Activated CD4-positive, alpha-beta T cell treated with anti-CD3 and anti-CD28 coated beads, Interleukin-2, amount 10 ng/mL, durations not matched to agents 24 days and 14 days (primary cell): ENCODE results near the gene HTT. TPM values are rescaled to one million over a fixed set of nuclear protein-coding genes. Genes with fewer than 3 reads are reported as not detected.

Experiments
- DNase-seq: peaks from one replicate; pipeline ENCODE4 v3.0.0; 2022
- H3K27ac Mint-ChIP-seq: one replicate; pipeline ENCODE4 v1.8.0; 2022; ENCODE audit warnings: mild to moderate bottlenecking, mixed read lengths
- H3K27me3 Mint-ChIP-seq: one replicate; pipeline ENCODE4 v1.8.0; 2022; ENCODE audit warnings: mixed read lengths
- H3K36me3 Mint-ChIP-seq: one replicate; pipeline ENCODE4 v1.8.0; 2022; ENCODE audit warnings: low read depth, mild to moderate bottlenecking, mixed read lengths
- H3K4me1 Mint-ChIP-seq: one replicate; pipeline ENCODE4 v1.8.0; 2021; ENCODE audit warnings: mixed read lengths
- H3K4me3 Mint-ChIP-seq: one replicate; pipeline ENCODE4 v1.8.0; 2022; ENCODE audit warnings: mild to moderate bottlenecking, moderate library complexity, mixed read lengths
- H3K9me3 Mint-ChIP-seq: one replicate; pipeline ENCODE4 v1.8.0; 2021; ENCODE audit warnings: mixed read lengths
- intact Hi-C: fragments of 100-400 bp; cut with micrococcal nuclease; formaldehyde crosslinking; loops from one replicate; pipeline ENCODE4 v1.15.1; 2023
- total RNA-seq: library from RNA; stranded (reverse); gene quantifications from 2 replicates; pipeline ENCODE4 v1.2.3, GENCODE V29; 2022

The HTT gene
- total RNA-seq, 1 donor from 2014 or later, result 70.6 TPM

DNA sequence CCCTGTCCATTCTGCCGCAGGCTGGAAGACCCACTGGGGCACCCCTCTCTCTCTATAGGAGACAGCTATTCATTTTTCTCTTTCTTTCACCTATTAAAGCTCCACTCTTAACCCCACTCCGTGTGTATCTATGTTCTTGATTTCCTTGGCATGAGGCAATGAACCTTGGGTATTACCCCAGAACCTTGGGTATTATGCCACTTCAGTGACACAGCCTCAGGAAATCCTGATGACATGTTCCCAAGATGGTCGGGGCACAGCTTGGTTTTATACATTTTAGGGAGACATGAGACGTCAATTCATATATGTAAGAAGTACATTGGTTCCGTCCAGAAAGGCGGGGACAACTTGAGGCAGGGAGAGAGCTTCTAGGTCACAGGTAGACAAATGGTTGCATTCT lies 13.5 kb upstream of the HTT start:
- no peaks in the 10 kb centered on the region for H3K9me3 Mint-ChIP-seq
- intact Hi-C loops, result no loop called here
- H3K4me1 Mint-ChIP-seq, result no peaks in the 10 kb centered on the region
- no peak overlapping the region for H3K27ac Mint-ChIP-seq
- H3K36me3 Mint-ChIP-seq, result no peaks in the 10 kb centered on the region
- H3K4me3 Mint-ChIP-seq, result no peak overlapping the region
- no peak for DNase-seq
- H3K27me3 Mint-ChIP-seq, result peaks cover 12% of the 10 kb centered on the region

DNA sequence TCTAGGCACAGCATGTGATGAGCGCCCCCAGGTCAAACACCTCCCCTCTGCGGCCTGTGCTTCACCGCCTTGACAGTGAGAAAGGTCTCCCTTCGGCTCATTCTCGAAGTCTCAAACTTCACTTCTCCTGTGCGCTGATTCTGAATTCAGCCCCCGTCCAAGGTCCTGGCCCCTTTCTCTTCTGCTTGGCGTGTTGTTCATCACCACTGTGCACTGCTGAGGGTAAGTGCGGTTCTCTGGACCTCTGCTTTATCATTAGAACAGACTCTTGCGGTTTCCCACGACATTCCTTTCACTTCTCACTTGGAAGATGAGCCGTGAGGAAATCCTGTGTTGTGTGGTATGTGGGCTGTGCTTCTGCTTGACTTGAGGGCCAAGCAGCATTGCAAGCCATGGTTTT lies 12.0 kb upstream of the HTT start:
- Mint-ChIP-seq H3K27ac (no peak overlapping the region), H3K36me3 (no peaks in the 10 kb centered on the region), H3K4me3 (no peak overlapping the region), H3K27me3 (peaks cover 12% of the 10 kb centered on the region), H3K4me1 (no peaks in the 10 kb centered on the region), H3K9me3 (no peaks in the 10 kb centered on the region)
- intact Hi-C loops, result no loop called here
- DNase-seq, result no peak

DNA sequence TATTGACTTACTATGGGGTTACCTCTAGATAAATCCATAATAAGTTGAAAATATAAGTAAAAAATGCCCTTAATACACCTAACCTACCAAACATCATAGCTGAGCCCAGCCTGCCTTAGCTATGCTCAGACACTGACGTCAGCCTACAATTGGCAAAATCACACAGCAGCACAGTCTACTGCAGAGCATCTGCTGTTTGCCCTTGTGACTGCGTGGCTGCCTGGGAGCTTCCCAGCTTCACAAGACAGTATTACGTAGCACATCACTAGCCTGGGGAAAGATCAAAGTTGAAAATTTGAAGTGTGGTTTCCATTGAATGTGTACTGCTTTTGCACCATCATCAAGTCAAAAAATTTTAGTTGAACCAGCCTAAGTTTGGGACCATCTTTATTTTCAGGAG lies 8.9 kb upstream of the HTT start:
- no peaks in the 10 kb centered on the region for H3K4me1 Mint-ChIP-seq
- intact Hi-C loops, result no loop called here
- H3K36me3 Mint-ChIP-seq, result no peaks in the 10 kb centered on the region
- H3K27me3 Mint-ChIP-seq, result peaks cover 7% of the 10 kb centered on the region
- no peak overlapping the region for H3K4me3 Mint-ChIP-seq
- DNase-seq, result no peak
- no peaks in the 10 kb centered on the region for H3K9me3 Mint-ChIP-seq
- no peak overlapping the region for H3K27ac Mint-ChIP-seq

DNA sequence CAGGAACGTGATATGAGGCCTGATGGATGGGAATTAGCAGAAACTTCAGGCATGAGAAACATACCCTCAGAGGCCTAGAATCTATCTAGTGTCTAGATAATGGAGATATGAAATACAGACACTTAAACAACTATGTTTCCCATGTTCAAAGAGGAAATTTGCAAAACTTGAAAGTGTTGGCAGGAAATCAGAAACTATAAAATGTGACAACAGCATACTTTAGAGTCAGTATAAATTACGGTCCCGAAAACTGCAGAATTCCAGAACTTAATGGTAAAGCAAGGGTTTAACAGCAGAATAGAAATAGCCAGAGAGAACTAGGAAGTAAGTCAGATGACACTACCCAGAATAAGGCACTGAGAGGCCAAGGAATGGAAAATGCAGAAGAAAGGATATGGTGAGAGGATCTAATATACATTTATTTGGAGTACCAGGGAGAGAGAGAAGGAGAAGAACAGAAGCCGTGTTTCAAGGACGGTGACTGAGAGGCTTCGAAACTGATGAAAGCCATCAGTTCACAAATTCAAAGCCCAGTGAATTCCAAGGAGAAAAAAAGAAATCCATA lies 7.6 kb upstream of the HTT start:
- DNase-seq, result no peak
- Mint-ChIP-seq H3K36me3 (no peaks in the 10 kb centered on the region), H3K4me1 (no peaks in the 10 kb centered on the region), H3K9me3 (no peaks in the 10 kb centered on the region), H3K4me3 (no peak overlapping the region), H3K27me3 (peaks cover 7% of the 10 kb centered on the region), H3K27ac (no peak overlapping the region)
- intact Hi-C loops, result no loop called here

DNA sequence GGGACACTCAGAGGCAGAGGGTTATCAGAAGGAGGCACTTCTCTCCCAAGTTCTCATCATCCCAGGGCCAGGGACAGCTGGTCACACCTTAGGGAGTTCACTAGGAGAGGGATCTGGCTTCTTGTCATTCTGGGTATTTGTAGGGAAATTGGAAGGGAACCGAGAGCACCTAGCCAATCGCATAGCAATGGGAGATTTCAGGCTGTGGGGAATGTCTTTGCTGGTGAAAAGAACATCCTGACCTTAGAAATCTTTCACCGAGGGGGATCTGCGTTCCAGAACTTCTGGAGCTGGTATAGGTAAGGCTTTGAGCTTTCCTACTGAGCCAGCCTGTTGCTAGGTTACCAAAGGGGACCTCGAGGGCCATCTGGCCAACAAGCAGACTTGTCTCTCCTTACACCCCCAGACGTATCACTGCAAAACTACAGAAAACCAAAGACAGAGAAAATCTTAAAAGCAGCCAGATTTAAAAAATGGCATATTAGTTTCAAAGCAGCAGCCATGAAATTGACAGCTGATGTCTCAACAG lies 6.9 kb upstream of the HTT start:
- no peaks in the 10 kb centered on the region for H3K4me1 Mint-ChIP-seq
- H3K36me3 Mint-ChIP-seq, result no peaks in the 10 kb centered on the region
- intact Hi-C loops, result no loop called here
- DNase-seq, result no peak
- H3K27me3 Mint-ChIP-seq, result peaks cover 7% of the 10 kb centered on the region
- no peak overlapping the region for H3K4me3 Mint-ChIP-seq
- H3K27ac Mint-ChIP-seq, result no peak overlapping the region
- H3K9me3 Mint-ChIP-seq, result no peaks in the 10 kb centered on the region

DNA sequence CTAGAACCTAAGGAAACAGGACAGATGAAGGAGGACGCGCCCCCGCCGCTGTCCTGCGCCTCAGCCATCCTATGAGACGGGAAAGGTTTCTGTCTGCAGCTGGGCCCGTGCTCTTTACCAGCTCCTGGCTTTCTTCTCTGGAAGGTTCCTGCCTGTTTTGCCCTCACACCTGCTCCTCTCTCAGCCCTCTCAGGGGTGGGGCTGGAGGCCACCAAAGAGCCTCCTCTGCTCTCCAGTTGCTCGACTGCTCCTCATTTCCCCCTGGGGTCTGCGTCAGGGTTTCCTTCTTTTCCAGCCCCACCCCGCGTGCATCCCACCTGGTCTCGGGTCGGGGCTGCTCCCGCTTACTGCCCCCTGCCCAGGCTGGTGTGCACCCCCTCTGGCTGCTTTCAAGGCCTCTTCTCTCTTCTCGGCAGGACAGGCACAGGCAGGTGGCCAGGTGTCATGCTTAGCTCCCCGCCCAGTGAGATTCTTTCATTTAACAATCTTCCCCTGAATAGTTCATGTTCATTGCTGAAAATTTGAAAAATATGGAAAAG lies 4.8 kb upstream of the HTT start:
- DNase-seq, result no peak
- Mint-ChIP-seq H3K9me3 (no peaks in the 10 kb centered on the region), H3K27me3 (peaks cover 2% of the 10 kb centered on the region), H3K36me3 (no peaks in the 10 kb centered on the region), H3K4me1 (no peaks in the 10 kb centered on the region), H3K27ac (no peak overlapping the region), H3K4me3 (no peak overlapping the region)
- intact Hi-C loops, result loop anchor here (5.0 kb wide), 1 partner anchor 1722 kb away; the partner anchor contains the start of gene UVSSA

DNA sequence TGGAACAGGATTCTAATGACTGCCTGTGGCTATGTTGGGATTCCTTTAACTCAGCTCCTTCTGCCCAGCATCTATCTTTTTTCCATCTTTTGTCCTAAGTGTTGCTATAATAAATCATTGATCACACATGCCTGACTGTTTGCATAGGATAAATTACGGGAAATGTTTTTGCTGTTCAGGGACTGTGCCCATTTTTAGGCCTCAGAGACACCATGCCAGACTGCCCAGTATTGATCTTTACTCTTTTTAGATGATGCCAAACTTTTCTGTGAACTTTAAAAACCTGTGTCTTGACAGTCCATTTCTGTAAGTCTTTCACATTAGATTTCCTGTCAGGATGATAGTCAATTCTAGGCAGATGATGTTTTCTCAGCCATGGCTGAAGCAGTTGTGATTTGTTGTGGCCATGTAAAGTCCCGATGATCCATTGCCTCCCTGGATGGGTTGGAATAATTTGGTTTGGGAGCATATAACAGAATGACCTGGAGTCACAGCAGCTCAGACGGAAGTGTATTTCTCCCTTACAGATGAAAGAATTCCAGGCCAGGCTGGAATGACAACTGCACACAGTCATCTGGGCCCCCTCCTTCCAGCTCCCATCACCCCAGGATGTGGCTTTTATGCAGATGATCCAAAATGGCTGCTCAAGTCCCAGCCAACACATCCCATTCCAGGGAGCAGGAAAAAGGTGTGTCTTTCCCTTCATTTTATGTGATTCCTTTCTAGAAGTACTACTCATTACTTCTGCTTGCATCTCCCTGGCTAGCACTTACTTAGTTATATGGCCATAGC lies 3.6 kb upstream of the HTT start:
- H3K4me3 Mint-ChIP-seq, result no peak overlapping the region
- DNase-seq, result no peak
- no peaks in the 10 kb centered on the region for H3K36me3 Mint-ChIP-seq
- H3K27ac Mint-ChIP-seq, result no peak overlapping the region
- intact Hi-C loops, result loop anchor here (5.0 kb wide), 1 partner anchor 1724 kb away; the partner anchor contains the start of gene UVSSA
- no peaks in the 10 kb centered on the region for H3K27me3 Mint-ChIP-seq
- H3K4me1 Mint-ChIP-seq, result peaks cover 3% of the 10 kb centered on the region
- no peaks in the 10 kb centered on the region for H3K9me3 Mint-ChIP-seq

DNA sequence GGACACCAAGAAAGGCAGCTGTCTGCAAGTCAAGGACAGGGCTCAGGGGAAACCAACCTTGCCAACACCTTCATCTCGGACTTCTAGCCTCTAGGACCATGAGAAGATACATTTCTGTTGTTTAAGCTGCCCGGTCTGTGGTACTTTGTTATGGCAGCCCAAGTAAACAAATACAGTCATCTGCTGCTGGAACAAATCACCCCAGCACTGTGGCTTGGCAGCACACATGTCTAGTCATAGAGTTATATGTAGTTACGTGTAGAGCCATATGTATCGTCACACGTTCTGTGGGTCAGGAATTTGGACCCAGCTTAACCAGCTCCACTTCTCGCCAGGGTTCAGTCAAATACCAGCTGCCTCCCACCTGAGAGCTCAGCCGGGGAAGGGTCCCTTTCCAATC lies 2.7 kb upstream of the HTT start:
- intact Hi-C loops, result loop anchor here (5.0 kb wide), 1 partner anchor 1725 kb away; the partner anchor contains the start of gene UVSSA
- H3K4me3 Mint-ChIP-seq, result no peak overlapping the region
- peaks cover 11% of the 10 kb centered on the region for H3K4me1 Mint-ChIP-seq
- no peak for DNase-seq
- H3K36me3 Mint-ChIP-seq, result no peaks in the 10 kb centered on the region
- no peaks in the 10 kb centered on the region for H3K27me3 Mint-ChIP-seq
- H3K27ac Mint-ChIP-seq, result no peak overlapping the region
- H3K9me3 Mint-ChIP-seq, result no peaks in the 10 kb centered on the region

DNA sequence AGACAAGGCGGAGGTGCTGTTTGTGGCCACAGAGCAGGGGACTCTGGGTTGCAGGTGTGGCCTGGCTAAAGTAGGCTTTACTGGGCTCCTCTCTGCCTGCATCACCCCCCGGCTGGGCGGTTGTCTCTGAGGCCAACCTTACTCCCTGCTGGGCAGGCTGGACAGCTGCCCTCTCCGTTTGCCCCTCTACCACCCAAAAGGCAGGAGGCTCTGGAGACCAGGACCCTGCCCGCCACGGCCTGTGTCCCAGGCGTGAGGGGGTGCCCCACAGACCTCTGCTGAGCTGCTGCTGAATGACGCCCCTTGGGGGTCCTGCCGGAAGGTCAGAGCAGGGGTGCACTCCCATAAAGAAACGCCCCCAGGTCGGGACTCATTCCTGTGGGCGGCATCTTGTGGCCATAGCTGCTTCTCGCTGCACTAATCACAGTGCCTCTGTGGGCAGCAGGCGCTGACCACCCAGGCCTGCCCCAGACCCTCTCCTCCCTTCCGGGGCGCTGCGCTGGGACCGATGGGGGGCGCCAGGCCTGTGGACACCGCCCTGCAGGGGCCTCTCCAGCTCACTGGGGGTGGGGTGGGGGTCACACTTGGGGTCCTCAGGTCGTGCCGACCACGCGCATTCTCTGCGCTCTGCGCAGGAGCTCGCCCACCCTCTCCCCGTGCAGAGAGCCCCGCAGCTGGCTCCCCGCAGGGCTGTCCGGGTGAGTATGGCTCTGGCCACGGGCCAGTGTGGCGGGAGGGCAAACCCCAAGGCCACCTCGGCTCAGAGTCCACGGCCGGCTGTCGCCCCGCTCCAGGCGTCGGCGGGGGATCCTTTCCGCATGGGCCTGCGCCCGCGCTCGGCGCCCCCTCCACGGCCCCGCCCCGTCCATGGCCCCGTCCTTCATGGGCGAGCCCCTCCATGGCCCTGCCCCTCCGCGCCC lies 1.1 kb upstream of the HTT start:
- H3K27me3 Mint-ChIP-seq, result no peaks in the 10 kb centered on the region
- peaks cover 16% of the 10 kb centered on the region for H3K4me1 Mint-ChIP-seq
- H3K27ac Mint-ChIP-seq, result no peak overlapping the region
- peak overlapping the region; percentile 15 for H3K4me3 Mint-ChIP-seq
- H3K36me3 Mint-ChIP-seq, result peaks cover 3% of the 10 kb centered on the region
- no peak for DNase-seq
- intact Hi-C loops, result loop anchor here (1.0 to 5.0 kb wide), 5 partner anchors 12 to 1726 kb away; partner anchors contain the start of gene UVSSA
- H3K9me3 Mint-ChIP-seq, result no peaks in the 10 kb centered on the region

DNA sequence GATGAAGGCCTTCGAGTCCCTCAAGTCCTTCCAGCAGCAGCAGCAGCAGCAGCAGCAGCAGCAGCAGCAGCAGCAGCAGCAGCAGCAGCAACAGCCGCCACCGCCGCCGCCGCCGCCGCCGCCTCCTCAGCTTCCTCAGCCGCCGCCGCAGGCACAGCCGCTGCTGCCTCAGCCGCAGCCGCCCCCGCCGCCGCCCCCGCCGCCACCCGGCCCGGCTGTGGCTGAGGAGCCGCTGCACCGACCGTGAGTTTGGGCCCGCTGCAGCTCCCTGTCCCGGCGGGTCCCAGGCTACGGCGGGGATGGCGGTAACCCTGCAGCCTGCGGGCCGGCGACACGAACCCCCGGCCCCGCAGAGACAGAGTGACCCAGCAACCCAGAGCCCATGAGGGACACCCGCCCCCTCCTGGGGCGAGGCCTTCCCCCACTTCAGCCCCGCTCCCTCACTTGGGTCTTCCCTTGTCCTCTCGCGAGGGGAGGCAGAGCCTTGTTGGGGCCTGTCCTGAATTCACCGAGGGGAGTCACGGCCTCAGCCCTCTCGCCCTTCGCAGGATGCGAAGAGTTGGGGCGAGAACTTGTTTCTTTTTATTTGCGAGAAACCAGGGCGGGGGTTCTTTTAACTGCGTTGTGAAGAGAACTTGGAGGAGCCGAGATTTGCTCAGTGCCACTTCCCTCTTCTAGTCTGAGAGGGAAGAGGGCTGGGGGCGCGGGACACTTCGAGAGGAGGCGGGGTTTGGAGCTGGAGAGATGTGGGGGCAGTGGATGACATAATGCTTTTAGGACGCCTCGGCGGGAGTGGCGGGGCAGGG lies 568 bp downstream of the HTT start:
- intact Hi-C loops, result loop anchor here (1.0 to 5.0 kb wide), 5 partner anchors 10 to 1728 kb away; partner anchors contain the start of gene UVSSA
- Mint-ChIP-seq H3K36me3 (peaks cover 3% of the 10 kb centered on the region), H3K9me3 (no peaks in the 10 kb centered on the region), H3K27me3 (no peaks in the 10 kb centered on the region), H3K4me3 (peak overlapping the region; percentile 96), H3K27ac (peak overlapping the region; percentile 91), H3K4me1 (peaks cover 23% of the 10 kb centered on the region)
- DNase-seq, result peak; percentile 83

DNA sequence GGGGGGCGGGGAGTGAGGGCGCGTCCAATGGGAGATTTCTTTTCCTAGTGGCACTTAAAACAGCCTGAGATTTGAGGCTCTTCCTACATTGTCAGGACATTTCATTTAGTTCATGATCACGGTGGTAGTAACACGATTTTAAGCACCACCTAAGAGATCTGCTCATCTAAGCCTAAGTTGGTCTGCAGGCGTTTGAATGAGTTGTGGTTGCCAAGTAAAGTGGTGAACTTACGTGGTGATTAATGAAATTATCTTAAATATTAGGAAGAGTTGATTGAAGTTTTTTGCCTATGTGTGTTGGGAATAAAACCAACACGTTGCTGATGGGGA lies 1.1 kb downstream of the HTT start:
- H3K4me3 Mint-ChIP-seq, result peak overlapping the region; percentile 96
- H3K27ac Mint-ChIP-seq, result peak overlapping the region; percentile 59
- no peaks in the 10 kb centered on the region for H3K27me3 Mint-ChIP-seq
- peaks cover 25% of the 10 kb centered on the region for H3K4me1 Mint-ChIP-seq
- intact Hi-C loops, result no loop called here
- no peaks in the 10 kb centered on the region for H3K9me3 Mint-ChIP-seq
- no peak for DNase-seq
- H3K36me3 Mint-ChIP-seq, result peaks cover 5% of the 10 kb centered on the region

DNA sequence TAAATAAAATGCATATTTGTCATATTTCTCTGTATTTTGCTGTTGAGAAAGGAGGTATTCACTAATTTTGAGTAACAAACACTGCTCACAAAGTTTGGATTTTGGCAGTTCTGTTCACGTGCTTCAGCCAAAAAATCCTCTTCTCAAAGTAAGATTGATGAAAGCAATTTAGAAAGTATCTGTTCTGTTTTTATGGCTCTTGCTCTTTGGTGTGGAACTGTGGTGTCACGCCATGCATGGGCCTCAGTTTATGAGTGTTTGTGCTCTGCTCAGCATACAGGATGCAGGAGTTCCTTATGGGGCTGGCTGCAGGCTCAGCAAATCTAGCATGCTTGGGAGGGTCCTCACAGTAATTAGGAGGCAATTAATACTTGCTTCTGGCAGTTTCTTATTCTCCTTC lies 3.3 kb downstream of the HTT start:
- DNase-seq, result peak; percentile 67
- peak overlapping the region; percentile 61 for H3K4me3 Mint-ChIP-seq
- H3K9me3 Mint-ChIP-seq, result no peaks in the 10 kb centered on the region
- H3K36me3 Mint-ChIP-seq, result peaks cover 9% of the 10 kb centered on the region
- peak overlapping the region; percentile 72 for H3K27ac Mint-ChIP-seq
- peaks cover 37% of the 10 kb centered on the region for H3K4me1 Mint-ChIP-seq
- H3K27me3 Mint-ChIP-seq, result no peaks in the 10 kb centered on the region
- intact Hi-C loops, result no loop called here

DNA sequence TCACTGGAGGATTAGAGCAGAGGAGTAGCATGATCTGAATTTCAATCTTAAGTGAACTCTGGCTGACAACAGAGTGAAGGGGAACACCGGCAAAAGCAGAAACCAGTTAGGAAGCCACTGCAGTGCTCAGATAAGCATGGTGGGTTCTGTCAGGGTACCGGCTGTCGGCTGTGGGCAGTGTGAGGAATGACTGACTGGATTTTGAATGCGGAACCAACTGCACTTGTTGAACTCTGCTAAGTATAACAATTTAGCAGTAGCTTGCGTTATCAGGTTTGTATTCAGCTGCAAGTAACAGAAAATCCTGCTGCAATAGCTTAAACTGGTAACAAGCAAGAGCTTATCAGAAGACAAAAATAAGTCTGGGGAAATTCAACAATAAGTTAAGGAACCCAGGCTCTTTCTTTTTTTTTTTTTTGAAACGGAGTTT lies 5.2 kb downstream of the HTT start:
- intact Hi-C loops, result no loop called here
- no peak overlapping the region for H3K27ac Mint-ChIP-seq
- no peak overlapping the region for H3K4me3 Mint-ChIP-seq
- H3K9me3 Mint-ChIP-seq, result peaks cover 4% of the 10 kb centered on the region
- H3K36me3 Mint-ChIP-seq, result peaks cover 14% of the 10 kb centered on the region
- H3K27me3 Mint-ChIP-seq, result no peaks in the 10 kb centered on the region
- DNase-seq, result no peak
- peaks cover 47% of the 10 kb centered on the region for H3K4me1 Mint-ChIP-seq
